GM18951 (cell line): ENCODE results near the gene TMEM256.

Experiments used
- POLR2A ChIP-seq: IDR thresholded peaks from 4 replicates; pipeline ENCODE4 v1.6.1; 2011; ENCODE audit warnings: mild to moderate bottlenecking; ENCODE audit not compliant: insufficient read length, insufficient read depth; ENCODE audit errors: extremely low read depth
- in situ Hi-C: fragments of 300-500 bp; cut with MboI; formaldehyde crosslinking; loops from one replicate; pipeline ENCODE4 v1.12.0; 2022; ENCODE audit warnings: low sequenced_read_pairs, mixed read lengths, inconsistent platforms; ENCODE audit not compliant: unreplicated experiment

The TMEM256 gene

GRCh38 chr17:7408252-7408727 is 4.4 kb upstream of the TMEM256 start:
- in situ Hi-C loops = no loop called here
- TF ChIP-seq POLR2A = no peak

- no peak for TF ChIP-seq POLR2A
- in situ Hi-C loops = no loop called here
These were observed 3.8 kb upstream of the TMEM256 start, which contains the start of gene NLGN2 for GRCh38 chr17:7407485-7408251. Gene NLGN2 (plus strand): TSS chr17:7407845. CDS start chr17:7408256, 411 bp downstream.

GRCh38 chr17:7407082-7407481 is 3.2 kb upstream of the TMEM256 start:
- in situ Hi-C loops = no loop called here
- TF ChIP-seq POLR2A = no peak

- in situ Hi-C loops = no loop called here
- no peak for TF ChIP-seq POLR2A
These were observed 2.4 kb upstream of the TMEM256 start for GRCh38 chr17:7406235-7406825.

- no peak for TF ChIP-seq POLR2A
- in situ Hi-C loops = no loop called here
These were observed 1.7 kb upstream of the TMEM256 start for GRCh38 chr17:7405350-7406234.

GRCh38 chr17:7404737-7405349 is 946 bp upstream of the TMEM256 start:
- in situ Hi-C loops = no loop called here
- TF ChIP-seq POLR2A = no peak

- no peak for TF ChIP-seq POLR2A
- in situ Hi-C loops = no loop called here
These were observed 245 bp downstream of the TMEM256 start for GRCh38 chr17:7403727-7403976.

GRCh38 chr17:7403043-7403726 is 712 bp downstream of the TMEM256 start:
- TF ChIP-seq POLR2A = no peak

GRCh38 chr17:7398612-7399011 is 5.3 kb downstream of the TMEM256 start:
- TF ChIP-seq POLR2A = no peak
- in situ Hi-C loops = no loop called here

More at GRCh38 chr17:7403043-7403726, 712 bp downstream of the TMEM256 start:
- in situ Hi-C loops = no loop called here

GRCh38 chr17:7396147-7396546 is 7.8 kb downstream of the TMEM256 start:
- in situ Hi-C loops = no loop called here
- no peak for TF ChIP-seq POLR2A

- peak; percentile 90 for TF ChIP-seq POLR2A
- in situ Hi-C loops = no loop called here
These were observed 9.3 kb downstream of the TMEM256 start, which contains the start of gene PLSCR3 for GRCh38 chr17:7394452-7395191. Gene PLSCR3 (minus strand): TSS chr17:7394525. CDS start chr17:7394110, 415 bp downstream.
